ENCODE data around the gene KCNF1.
A peak's percentile ranks its signal among the peaks of the same experiment; 100 is the strongest.

Gene KCNF1

GRCh38 chr2:10954416-10954815 is 42.7 kb downstream of the KCNF1 start:
- H2BK5ac ChIP-seq (ENCODE audit: low read depth, low read length, poor library complexity), result no peak overlapping the region
- no peaks in the 10 kb centered on the region for H3K27me3 ChIP-seq (ENCODE audit: insufficient read depth, low read length)
- H4K8ac ChIP-seq (ENCODE audit: low read depth, low read length), result no peak overlapping the region
- no peak overlapping the region for H2AFZ ChIP-seq (ENCODE audit: insufficient read depth, low read length, poor library complexity)
- H4K91ac ChIP-seq (ENCODE audit: low read depth, low read length), result no peak overlapping the region
- H3K27ac ChIP-seq (ENCODE audit: low read depth, low read length), result no peak overlapping the region
- no peak overlapping the region for H4K12ac ChIP-seq (ENCODE audit: low read depth, low read length)
- H3K18ac ChIP-seq (ENCODE audit: low read length), result no peak overlapping the region
- no peak for DNase-seq
- no peak overlapping the region for H3K9ac ChIP-seq (ENCODE audit: low read length)
- no peaks in the 10 kb centered on the region for H3K79me2 ChIP-seq (ENCODE audit: control insufficient read depth, insufficient read depth, low read length, poor library complexity)
- no peaks in the 10 kb centered on the region for H3K4me1 ChIP-seq (ENCODE audit: control insufficient read depth in 1 of 2, insufficient read depth in 2 of 2, low read length in 2 of 2)
- no peak overlapping the region for H2AK5ac ChIP-seq (ENCODE audit: low read length)
- peaks cover 4% of the 10 kb centered on the region for H3K9me3 ChIP-seq (ENCODE audit: insufficient read depth, low read depth, low read length)
- WGBS (ENCODE audit: extremely low coverage, insufficient coverage, insufficient read length), result no CpG with 5 or more reads among the region's 2 CpGs
- H3K4me2 ChIP-seq (ENCODE audit: low read length), result no peak overlapping the region
- H3K36me3 ChIP-seq (ENCODE audit: control insufficient read depth in 1 of 2, insufficient read depth in 2 of 2, low read length in 2 of 2), result no peaks in the 10 kb centered on the region
- H2BK120ac ChIP-seq (ENCODE audit: insufficient read depth, low read length, poor library complexity), result no peak overlapping the region
- H3K4ac ChIP-seq (ENCODE audit: low read depth, low read length), result no peak overlapping the region
- no peak overlapping the region for H3K4me3 ChIP-seq (ENCODE audit: low read depth, low read length)
- H3K79me1 ChIP-seq (ENCODE audit: low read length), result no peaks in the 10 kb centered on the region
- H2BK12ac ChIP-seq (ENCODE audit: low read length), result no peak overlapping the region
- no peak overlapping the region for H3K14ac ChIP-seq (ENCODE audit: low read length)
- H3K23ac ChIP-seq (ENCODE audit: low read length), result no peak overlapping the region

GRCh38 chr2:10954856-10955818 is 43.4 kb downstream of the KCNF1 start:
- H4K91ac ChIP-seq (ENCODE audit: low read depth, low read length), result no peak overlapping the region
- peak; percentile 78 to 82 for DNase-seq
- H2BK12ac ChIP-seq (ENCODE audit: low read length), result no peak overlapping the region
- H3K36me3 ChIP-seq (ENCODE audit: control insufficient read depth in 1 of 2, insufficient read depth in 2 of 2, low read length in 2 of 2), result no peaks in the 10 kb centered on the region
- no peak overlapping the region for H3K27ac ChIP-seq (ENCODE audit: low read depth, low read length)
- no peaks in the 10 kb centered on the region for H3K79me2 ChIP-seq (ENCODE audit: control insufficient read depth, insufficient read depth, low read length, poor library complexity)
- H3K23ac ChIP-seq (ENCODE audit: low read length), result no peak overlapping the region
- no peak overlapping the region for H3K9ac ChIP-seq (ENCODE audit: low read length)
- no peak overlapping the region for H3K18ac ChIP-seq (ENCODE audit: low read length)
- no peak overlapping the region for H2AFZ ChIP-seq (ENCODE audit: insufficient read depth, low read length, poor library complexity)
- no peak overlapping the region for H3K4me2 ChIP-seq (ENCODE audit: low read length)
- no peaks in the 10 kb centered on the region for H3K4me1 ChIP-seq (ENCODE audit: control insufficient read depth in 1 of 2, insufficient read depth in 2 of 2, low read length in 2 of 2)
- no peak overlapping the region for H4K12ac ChIP-seq (ENCODE audit: low read depth, low read length)
- no peak overlapping the region for H3K4me3 ChIP-seq (ENCODE audit: low read depth, low read length)
- H3K79me1 ChIP-seq (ENCODE audit: low read length), result no peaks in the 10 kb centered on the region
- whole genome bisulfite sequencing (ENCODE audit: extremely low coverage, insufficient coverage, insufficient read length), result no CpG with 5 or more reads among the region's 12 CpGs
- no peak overlapping the region for H3K14ac ChIP-seq (ENCODE audit: low read length)
- no peak overlapping the region for H2AK5ac ChIP-seq (ENCODE audit: low read length)
- no peak overlapping the region for H2BK120ac ChIP-seq (ENCODE audit: insufficient read depth, low read length, poor library complexity)
- peaks cover 4% of the 10 kb centered on the region for H3K9me3 ChIP-seq (ENCODE audit: insufficient read depth, low read depth, low read length)
- no peaks in the 10 kb centered on the region for H3K27me3 ChIP-seq (ENCODE audit: insufficient read depth, low read length)
- H4K8ac ChIP-seq (ENCODE audit: low read depth, low read length), result no peak overlapping the region
- no peak overlapping the region for H2BK5ac ChIP-seq (ENCODE audit: low read depth, low read length, poor library complexity)
- H3K4ac ChIP-seq (ENCODE audit: low read depth, low read length), result no peak overlapping the region

DNA sequence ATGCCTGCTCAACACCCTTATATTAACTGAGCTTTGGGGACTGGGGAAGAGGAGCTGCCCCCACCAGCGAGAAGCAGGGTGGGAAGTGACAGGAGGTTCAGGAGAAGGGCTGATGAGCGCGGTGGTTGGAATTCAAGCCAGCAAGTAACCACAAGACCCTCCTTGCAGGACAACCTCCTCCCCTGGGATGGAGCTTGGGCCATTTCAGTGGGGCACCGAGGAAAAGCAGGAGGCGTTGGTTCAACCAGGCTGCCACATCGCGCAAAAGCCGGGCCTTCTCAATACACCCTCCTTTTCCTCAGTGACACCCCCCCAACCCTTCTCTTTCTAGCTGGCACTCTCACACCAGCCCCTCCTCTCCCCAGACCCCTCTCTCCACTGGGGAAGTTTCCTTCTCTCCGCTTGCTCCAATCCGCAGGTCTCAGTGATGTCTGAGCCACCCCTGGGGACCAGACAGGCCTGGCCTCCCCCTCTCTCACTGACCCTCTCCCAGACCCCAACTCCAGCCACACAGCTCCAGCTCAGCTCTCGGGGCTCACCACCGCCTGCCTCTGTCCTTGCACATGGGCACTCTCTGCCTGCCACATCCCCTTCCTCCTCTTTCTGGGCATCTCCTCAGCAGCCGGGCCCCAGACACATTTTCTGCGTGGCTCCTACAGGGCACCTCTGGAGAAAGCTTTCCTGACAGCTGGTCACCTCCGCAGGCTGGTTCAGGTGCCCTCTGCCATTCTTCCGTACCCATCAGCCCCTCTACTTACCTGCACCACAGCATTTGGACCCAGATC is 44.5 kb downstream of the KCNF1 start:
- H4K12ac ChIP-seq (ENCODE audit: low read depth, low read length), result no peak overlapping the region
- H3K9ac ChIP-seq (ENCODE audit: low read length), result no peak overlapping the region
- no peaks in the 10 kb centered on the region for H3K4me1 ChIP-seq (ENCODE audit: control insufficient read depth in 1 of 2, insufficient read depth in 2 of 2, low read length in 2 of 2)
- H3K27ac ChIP-seq (ENCODE audit: low read depth, low read length), result no peak overlapping the region
- DNase-seq, result no peak
- no peak overlapping the region for H2AFZ ChIP-seq (ENCODE audit: insufficient read depth, low read length, poor library complexity)
- peaks cover 2% of the 10 kb centered on the region for H3K9me3 ChIP-seq (ENCODE audit: insufficient read depth, low read depth, low read length)
- no peak overlapping the region for H4K8ac ChIP-seq (ENCODE audit: low read depth, low read length)
- H2AK5ac ChIP-seq (ENCODE audit: low read length), result no peak overlapping the region
- no peak overlapping the region for H3K4me2 ChIP-seq (ENCODE audit: low read length)
- H3K79me1 ChIP-seq (ENCODE audit: low read length), result no peaks in the 10 kb centered on the region
- H3K18ac ChIP-seq (ENCODE audit: low read length), result no peak overlapping the region
- no peaks in the 10 kb centered on the region for H3K79me2 ChIP-seq (ENCODE audit: control insufficient read depth, insufficient read depth, low read length, poor library complexity)
- H3K4ac ChIP-seq (ENCODE audit: low read depth, low read length), result no peak overlapping the region
- no peak overlapping the region for H3K23ac ChIP-seq (ENCODE audit: low read length)
- no CpG with 5 or more reads among the region's 16 CpGs for WGBS (ENCODE audit: extremely low coverage, insufficient coverage, insufficient read length)
- H3K4me3 ChIP-seq (ENCODE audit: low read depth, low read length), result no peak overlapping the region
- no peak overlapping the region for H2BK120ac ChIP-seq (ENCODE audit: insufficient read depth, low read length, poor library complexity)
- H3K14ac ChIP-seq (ENCODE audit: low read length), result no peak overlapping the region
- no peak overlapping the region for H2BK12ac ChIP-seq (ENCODE audit: low read length)
- H3K36me3 ChIP-seq (ENCODE audit: control insufficient read depth in 1 of 2, insufficient read depth in 2 of 2, low read length in 2 of 2), result no peaks in the 10 kb centered on the region
- no peak overlapping the region for H2BK5ac ChIP-seq (ENCODE audit: low read depth, low read length, poor library complexity)
- H4K91ac ChIP-seq (ENCODE audit: low read depth, low read length), result no peak overlapping the region
- no peaks in the 10 kb centered on the region for H3K27me3 ChIP-seq (ENCODE audit: insufficient read depth, low read length)

DNA sequence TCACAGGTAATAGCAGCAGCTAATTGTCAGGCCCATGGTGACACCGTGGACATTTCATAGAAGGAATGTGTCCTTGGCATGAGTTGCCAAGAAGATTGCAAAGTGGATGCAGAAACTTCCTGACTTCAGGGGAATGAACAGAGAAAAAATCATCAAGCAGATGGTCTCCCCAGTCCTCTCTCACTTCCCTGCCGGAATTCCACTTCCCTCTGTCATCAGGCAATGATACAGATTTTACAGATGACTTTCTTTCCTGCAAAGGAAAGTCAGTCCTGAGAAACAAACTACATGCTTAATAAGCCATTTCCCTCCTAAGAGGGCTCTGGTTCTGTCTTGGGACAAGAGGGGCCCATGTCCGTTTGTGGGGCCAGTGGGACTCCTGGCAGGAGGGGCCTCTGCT is 45.7 kb downstream of the KCNF1 start:
- H3K36me3 ChIP-seq (ENCODE audit: control insufficient read depth in 1 of 2, insufficient read depth in 2 of 2, low read length in 2 of 2), result no peaks in the 10 kb centered on the region
- H3K4me2 ChIP-seq (ENCODE audit: low read length), result no peak overlapping the region
- no peaks in the 10 kb centered on the region for H3K79me1 ChIP-seq (ENCODE audit: low read length)
- no peak overlapping the region for H2BK12ac ChIP-seq (ENCODE audit: low read length)
- no peak overlapping the region for H4K8ac ChIP-seq (ENCODE audit: low read depth, low read length)
- H3K79me2 ChIP-seq (ENCODE audit: control insufficient read depth, insufficient read depth, low read length, poor library complexity), result no peaks in the 10 kb centered on the region
- H4K12ac ChIP-seq (ENCODE audit: low read depth, low read length), result no peak overlapping the region
- H3K9me3 ChIP-seq (ENCODE audit: insufficient read depth, low read depth, low read length), result peaks cover 4% of the 10 kb centered on the region
- no peak overlapping the region for H4K91ac ChIP-seq (ENCODE audit: low read depth, low read length)
- no peaks in the 10 kb centered on the region for H3K4me1 ChIP-seq (ENCODE audit: control insufficient read depth in 1 of 2, insufficient read depth in 2 of 2, low read length in 2 of 2)
- no peak overlapping the region for H3K23ac ChIP-seq (ENCODE audit: low read length)
- no CpG with 5 or more reads among the region's 3 CpGs for WGBS (ENCODE audit: extremely low coverage, insufficient coverage, insufficient read length)
- H3K18ac ChIP-seq (ENCODE audit: low read length), result no peak overlapping the region
- H3K4me3 ChIP-seq (ENCODE audit: low read depth, low read length), result no peak overlapping the region
- no peak overlapping the region for H2BK5ac ChIP-seq (ENCODE audit: low read depth, low read length, poor library complexity)
- no peak overlapping the region for H3K9ac ChIP-seq (ENCODE audit: low read length)
- H3K27me3 ChIP-seq (ENCODE audit: insufficient read depth, low read length), result no peaks in the 10 kb centered on the region
- no peak overlapping the region for H3K4ac ChIP-seq (ENCODE audit: low read depth, low read length)
- H3K14ac ChIP-seq (ENCODE audit: low read length), result no peak overlapping the region
- no peak for DNase-seq
- H2AK5ac ChIP-seq (ENCODE audit: low read length), result no peak overlapping the region
- H2AFZ ChIP-seq (ENCODE audit: insufficient read depth, low read length, poor library complexity), result no peak overlapping the region
- H2BK120ac ChIP-seq (ENCODE audit: insufficient read depth, low read length, poor library complexity), result no peak overlapping the region
- no peak overlapping the region for H3K27ac ChIP-seq (ENCODE audit: low read depth, low read length)

All from trophoblast cell (in vitro differentiated cells and primary cell).